Right kidney (tissue), 1 donor: ENCODE measurements around the gene SAMD5.

Source experiments
- DNase-seq: peaks from one replicate; pipeline ENCODE4 v3.0.0-alpha.2; 2016

The SAMD5 gene

DNA sequence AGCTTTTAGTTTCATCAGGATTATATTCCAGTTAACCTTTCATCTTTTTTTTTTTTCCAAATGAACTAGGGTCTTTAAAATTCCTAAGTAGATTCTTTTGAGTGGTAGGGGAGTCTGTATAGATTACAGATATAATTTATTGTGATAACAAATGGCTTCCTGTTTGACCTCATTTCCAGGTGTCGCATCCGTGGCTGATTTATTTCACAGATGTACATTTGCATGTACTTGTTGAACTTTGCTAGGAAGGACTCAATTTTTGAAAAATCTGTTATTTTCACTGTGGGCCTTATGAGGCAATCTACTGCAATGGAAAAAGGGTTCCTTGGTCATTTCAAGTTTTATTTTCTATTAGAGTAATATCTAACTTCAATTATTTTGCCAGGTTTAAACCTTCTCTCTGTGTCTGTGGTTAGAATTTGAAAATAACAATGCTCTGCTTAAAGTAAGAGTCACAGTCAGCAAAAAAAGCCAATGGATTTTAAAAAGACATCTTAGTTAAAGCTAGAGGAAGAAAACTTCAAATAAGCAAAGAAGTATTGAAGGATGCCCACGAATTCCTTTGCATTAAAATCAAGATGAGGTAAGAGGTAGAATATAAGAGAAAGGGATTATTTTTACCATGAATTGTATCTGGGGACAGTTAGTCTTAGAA, 57.9 kb downstream of the SAMD5 start:
- no peak for DNase-seq

- DNase-seq, result no peak
Measured at GRCh38 chr6:147567141-147567805, 58.8 kb downstream of the SAMD5 start.

- no peak for DNase-seq
Measured at GRCh38 chr6:147569788-147570187, 61.3 kb downstream of the SAMD5 start.

DNA sequence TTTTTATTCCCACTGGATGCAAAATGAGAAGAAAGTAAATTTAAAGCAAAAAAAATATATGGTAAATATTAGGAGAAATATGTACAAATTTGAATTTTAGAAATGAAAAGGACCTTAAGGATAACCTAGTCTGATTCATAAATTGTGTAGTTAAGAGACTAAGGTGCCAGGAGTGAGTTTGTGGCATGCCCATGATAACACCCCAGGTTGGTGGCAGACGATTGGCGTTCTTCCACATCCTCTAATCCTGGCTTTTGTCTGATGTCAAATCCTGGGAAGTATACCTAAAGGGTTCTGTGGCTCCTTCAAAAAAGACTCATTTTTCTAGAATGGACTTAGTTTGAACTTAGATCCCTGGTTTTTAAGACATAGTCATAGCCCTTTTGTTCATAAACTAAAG, 62.2 kb downstream of the SAMD5 start:
- no peak for DNase-seq

- no peak for DNase-seq
Measured at GRCh38 chr6:147577488-147577887, 69.0 kb downstream of the SAMD5 start.

DNA sequence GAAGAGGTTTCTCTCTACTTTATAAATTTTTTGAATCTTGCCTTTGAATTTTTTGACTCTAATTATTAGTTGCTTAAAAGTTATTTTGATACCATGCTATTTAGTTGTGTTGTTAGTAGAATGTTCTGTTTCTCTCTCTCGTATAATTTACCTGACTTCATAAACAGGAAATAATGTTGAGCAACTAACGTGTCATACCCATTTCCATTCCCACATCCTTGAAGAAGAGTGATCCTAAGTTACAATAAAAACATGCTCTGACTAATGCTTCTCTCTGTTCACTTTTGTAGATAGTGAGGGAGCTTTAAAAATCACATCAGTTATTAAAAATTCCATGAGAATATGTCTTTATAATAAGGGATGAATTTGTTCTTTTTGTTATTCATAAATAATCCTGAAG, 69.7 kb downstream of the SAMD5 start:
- DNase-seq, result no peak

DNA sequence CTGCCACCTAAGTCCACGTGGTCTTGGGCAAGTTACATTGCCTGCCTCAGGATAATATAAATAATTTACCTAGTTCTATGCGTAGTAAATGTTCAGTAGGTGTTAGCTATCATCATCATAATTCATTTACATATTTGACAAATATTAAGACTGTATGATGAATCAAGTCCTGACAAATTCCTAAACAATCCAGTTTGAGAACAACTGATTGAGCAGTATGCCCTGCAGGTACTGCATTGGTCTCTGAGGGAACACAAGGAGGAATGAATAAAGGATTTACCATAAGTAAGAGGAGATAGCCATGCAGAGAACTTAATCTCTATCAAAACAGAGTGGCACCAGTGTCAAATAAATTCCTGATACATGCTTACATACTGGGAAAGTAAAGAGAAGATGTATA, 70.4 kb downstream of the SAMD5 start:
- DNase-seq, result no peak

DNA sequence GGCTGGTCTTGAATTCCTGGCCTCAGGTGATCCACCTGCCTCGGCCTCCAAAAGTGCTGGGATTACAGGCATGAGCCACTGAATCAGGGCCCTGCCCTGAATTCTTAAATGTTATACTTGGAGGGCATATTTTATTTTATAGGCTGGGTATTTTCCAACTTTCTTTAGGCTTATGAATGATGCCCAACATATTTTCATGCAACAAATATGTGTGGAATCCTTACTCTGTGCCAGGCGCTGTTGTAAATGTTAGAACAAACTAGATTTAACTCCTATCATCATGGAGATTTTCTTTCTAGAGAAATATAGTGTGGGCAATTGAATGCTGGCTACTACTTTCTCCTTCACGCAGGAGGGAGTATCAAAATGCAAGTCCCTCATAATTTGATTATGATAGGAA, 71.2 kb downstream of the SAMD5 start:
- no peak for DNase-seq

- DNase-seq, result no peak
Measured at GRCh38 chr6:147582991-147583390, 74.5 kb downstream of the SAMD5 start.

GRCh38 chr6:147585256-147585655, 76.8 kb downstream of the SAMD5 start:
- DNase-seq, result no peak

GRCh38 chr6:147586044-147586443, 77.6 kb downstream of the SAMD5 start:
- DNase-seq, result no peak

DNA sequence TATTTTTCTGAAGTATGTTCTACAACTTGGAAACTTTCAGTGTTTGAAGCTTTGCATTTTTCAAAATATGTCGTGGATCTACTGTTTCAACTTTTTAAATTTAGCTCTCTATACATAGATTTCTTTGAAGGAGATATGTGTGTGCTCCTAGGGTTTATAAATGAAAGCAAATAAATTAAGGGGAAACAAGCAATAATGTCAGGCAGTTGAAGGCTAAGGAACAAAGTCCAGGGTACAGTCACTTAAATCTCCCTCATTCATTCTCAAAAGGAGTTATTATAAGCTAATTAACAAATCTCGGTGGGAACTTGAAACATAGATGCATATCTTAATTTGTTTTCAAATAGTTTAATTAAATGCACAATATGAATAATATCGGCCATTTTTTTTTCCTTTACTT, 79.4 kb downstream of the SAMD5 start:
- no peak for DNase-seq

GRCh38 chr6:147588469-147588868, 80.0 kb downstream of the SAMD5 start:
- no peak for DNase-seq

DNA sequence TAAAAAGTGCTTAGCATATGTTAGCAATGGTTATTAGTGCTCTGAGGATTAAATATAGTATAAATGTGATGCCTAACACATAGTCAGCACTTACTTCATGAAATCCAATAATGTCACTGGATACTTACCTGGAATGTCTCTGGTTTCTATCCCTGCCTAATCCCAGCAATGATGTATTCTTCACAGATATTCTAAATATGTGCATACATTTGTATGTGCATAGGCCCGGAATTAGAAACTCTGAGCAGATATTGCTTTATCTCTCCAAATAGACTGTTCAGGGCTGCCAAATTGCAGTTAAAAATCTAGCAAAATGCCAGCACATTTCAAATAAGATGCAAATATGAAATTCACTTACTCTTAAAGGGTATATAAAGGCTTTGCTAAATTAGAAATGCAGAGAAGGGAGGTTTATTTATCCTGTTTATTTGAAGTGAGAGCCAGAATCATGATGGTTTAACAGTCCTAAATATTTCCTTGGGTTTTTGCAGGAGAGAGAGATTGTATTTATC, 81.3 kb downstream of the SAMD5 start:
- no peak for DNase-seq

DNA sequence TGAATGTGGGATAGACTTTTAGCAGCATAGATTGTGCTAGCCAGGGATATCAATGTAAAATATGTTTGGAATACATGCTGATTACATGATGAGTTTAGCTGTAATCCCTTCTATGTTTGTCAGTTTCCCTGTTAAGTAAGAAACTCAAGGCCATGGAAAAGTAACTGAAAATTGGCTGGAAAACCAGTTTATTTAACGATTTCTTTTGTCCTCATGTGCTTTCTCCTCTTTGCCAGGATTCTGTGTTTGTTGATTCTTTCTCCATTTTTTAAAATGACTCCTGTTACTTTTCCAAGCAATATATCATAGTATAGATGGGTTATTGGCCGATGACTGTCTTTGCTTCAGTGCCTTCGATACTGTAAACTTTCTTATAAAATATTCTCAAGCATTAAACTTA, 87.5 kb downstream of the SAMD5 start:
- no peak for DNase-seq

GRCh38 chr6:147603392-147604081, 95.0 kb downstream of the SAMD5 start:
- no peak for DNase-seq

GRCh38 chr6:147604373-147604772, 95.9 kb downstream of the SAMD5 start:
- DNase-seq, result no peak

- DNase-seq, result no peak
Measured at GRCh38 chr6:147611992-147612391, 103.5 kb downstream of the SAMD5 start.

DNA sequence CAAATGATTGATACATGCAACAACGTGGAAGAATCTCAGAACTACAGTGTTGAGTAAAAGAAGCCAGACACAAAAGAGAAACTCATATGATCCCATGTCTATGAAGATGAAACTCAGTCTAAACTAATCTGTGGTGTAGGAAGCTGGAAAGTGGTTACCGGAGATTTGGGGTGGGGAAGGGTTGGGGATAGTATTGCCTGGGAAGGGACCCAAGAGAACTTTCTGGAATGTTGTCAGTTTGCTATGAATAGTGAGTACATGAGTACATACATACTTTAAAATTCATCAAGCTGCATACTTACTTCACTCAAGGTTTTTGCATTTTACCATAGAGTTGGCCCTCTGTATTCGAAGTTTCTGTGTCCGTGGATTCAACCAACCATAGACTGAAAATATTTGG, 106.0 kb downstream of the SAMD5 start:
- DNase-seq, result no peak

DNA sequence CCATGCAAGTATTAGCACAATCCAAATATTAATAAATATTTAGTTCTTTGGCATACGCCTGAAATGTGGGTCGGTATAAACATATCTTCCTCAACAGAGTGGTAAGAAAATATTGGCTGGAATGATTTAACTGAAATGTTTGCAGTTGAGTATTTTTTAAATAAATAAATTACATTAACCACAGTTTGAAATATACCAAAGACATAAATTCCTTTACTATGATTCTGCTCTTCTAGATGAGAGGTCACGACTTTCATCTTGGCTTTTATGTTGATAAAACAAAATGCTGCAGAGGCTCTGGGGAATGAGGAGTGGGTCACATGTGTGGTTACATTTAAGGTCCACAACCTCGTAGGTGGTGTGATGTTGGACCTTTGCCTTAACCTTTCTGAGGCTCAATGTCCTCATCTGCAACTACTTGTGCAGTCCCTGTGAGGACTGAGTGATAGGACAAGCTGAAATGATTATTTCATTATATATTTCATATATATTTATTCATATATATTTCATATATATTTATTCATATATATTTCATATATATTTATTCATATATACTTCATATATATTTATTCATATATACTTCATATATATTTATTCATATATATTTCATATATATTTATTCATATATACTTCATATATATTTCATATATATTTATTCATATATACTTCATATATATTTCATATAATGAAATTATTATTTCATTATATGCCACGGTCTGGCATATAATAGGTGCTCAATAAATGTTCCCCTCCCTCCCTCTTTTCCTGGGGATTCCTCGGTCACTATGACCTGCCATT, 107.4 kb downstream of the SAMD5 start:
- DNase-seq, result no peak

GRCh38 chr6:147617366-147617765, 108.9 kb downstream of the SAMD5 start:
- DNase-seq, result no peak

- DNase-seq, result no peak
Measured at GRCh38 chr6:147618457-147618856, 110.0 kb downstream of the SAMD5 start.

DNA sequence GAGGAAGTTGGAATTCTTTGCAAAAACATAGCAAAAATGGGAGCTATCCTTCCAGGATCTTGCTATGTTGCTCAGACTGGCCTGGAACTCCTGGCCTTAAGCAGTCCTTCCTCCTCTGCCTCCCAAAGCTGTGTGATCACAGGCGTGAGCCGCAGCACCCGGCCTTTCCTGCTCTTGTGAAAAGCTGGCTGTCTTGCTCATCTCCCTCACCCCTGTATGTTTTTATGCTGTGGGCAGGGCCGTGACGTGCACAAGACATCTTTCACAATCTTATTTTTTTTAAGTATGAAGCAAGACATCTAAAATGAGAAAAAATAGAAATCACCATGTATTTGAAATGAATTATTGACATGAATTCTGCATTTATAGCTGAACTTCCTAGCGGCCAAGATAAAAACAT, 110.4 kb downstream of the SAMD5 start:
- no peak for DNase-seq
